Measurements from ENCODE around the gene C1orf226.

Gene C1orf226

GRCh38 chr1:162400790-162401355 is 19.3 kb downstream of the C1orf226 start:
- TF ChIP-seq TAF1 (IDR thresholded peaks at IDR 0.05; ENCODE audit: low read depth), result no peak
- TF ChIP-seq CEBPB (IDR thresholded peaks at IDR 0.05), result no peak
- TF ChIP-seq MAX (IDR thresholded peaks at IDR 0.05), result no peak
- TF ChIP-seq RAD21 (IDR thresholded peaks at IDR 0.05; ENCODE audit: low read depth), result no peak
- TF ChIP-seq TCF12 (IDR thresholded peaks at IDR 0.05; ENCODE audit: low read depth), result no peak
- no peak for TF ChIP-seq NFIC (IDR thresholded peaks at IDR 0.05)
- TF ChIP-seq USF1 (IDR thresholded peaks at IDR 0.05), result no peak
- TF ChIP-seq CREB1 (IDR thresholded peaks at IDR 0.05; ENCODE audit: low read depth), result no peak
- no peak for TF ChIP-seq TEAD4 (IDR thresholded peaks at IDR 0.05)
- no peak for TF ChIP-seq FOXM1 (IDR thresholded peaks at IDR 0.05; ENCODE audit: borderline replicate concordance, low read depth)
- TF ChIP-seq REST (IDR thresholded peaks at IDR 0.05; ENCODE audit: low read depth), result no peak
- no peak for TF ChIP-seq EGR1 (IDR thresholded peaks at IDR 0.05)
- TF ChIP-seq EP300 (IDR thresholded peaks at IDR 0.05; ENCODE audit: borderline replicate concordance), result no peak
- TF ChIP-seq YY1 (IDR thresholded peaks at IDR 0.05; ENCODE audit: low read depth), result no peak
- no peak for TF ChIP-seq ZBTB7A (IDR thresholded peaks at IDR 0.05; ENCODE audit: low read depth)

GRCh38 chr1:162404550-162405160 is 23.1 kb downstream of the C1orf226 start:
- no peak for TF ChIP-seq FOXM1 (IDR thresholded peaks at IDR 0.05; ENCODE audit: borderline replicate concordance, low read depth)
- no peak for TF ChIP-seq NFIC (IDR thresholded peaks at IDR 0.05)
- TF ChIP-seq MAX (IDR thresholded peaks at IDR 0.05), result no peak
- TF ChIP-seq YY1 (IDR thresholded peaks at IDR 0.05; ENCODE audit: low read depth), result no peak
- TF ChIP-seq CEBPB (IDR thresholded peaks at IDR 0.05), result no peak
- no peak for TF ChIP-seq USF1 (IDR thresholded peaks at IDR 0.05)
- no peak for TF ChIP-seq RAD21 (IDR thresholded peaks at IDR 0.05; ENCODE audit: low read depth)
- TF ChIP-seq TAF1 (IDR thresholded peaks at IDR 0.05; ENCODE audit: low read depth), result no peak
- TF ChIP-seq TEAD4 (IDR thresholded peaks at IDR 0.05), result no peak
- TF ChIP-seq EGR1 (IDR thresholded peaks at IDR 0.05), result no peak
- TF ChIP-seq ZBTB7A (IDR thresholded peaks at IDR 0.05; ENCODE audit: low read depth), result no peak
- no peak for TF ChIP-seq TCF12 (IDR thresholded peaks at IDR 0.05; ENCODE audit: low read depth)
- TF ChIP-seq REST (IDR thresholded peaks at IDR 0.05; ENCODE audit: low read depth), result no peak
- no peak for TF ChIP-seq CREB1 (IDR thresholded peaks at IDR 0.05; ENCODE audit: low read depth)
- no peak for TF ChIP-seq EP300 (IDR thresholded peaks at IDR 0.05; ENCODE audit: borderline replicate concordance)

- no peak for TF ChIP-seq MAX (IDR thresholded peaks at IDR 0.05)
- TF ChIP-seq ZBTB7A (IDR thresholded peaks at IDR 0.05; ENCODE audit: low read depth), result no peak
- no peak for TF ChIP-seq CREB1 (IDR thresholded peaks at IDR 0.05; ENCODE audit: low read depth)
- TF ChIP-seq USF1 (IDR thresholded peaks at IDR 0.05), result no peak
- no peak for TF ChIP-seq REST (IDR thresholded peaks at IDR 0.05; ENCODE audit: low read depth)
- no peak for TF ChIP-seq TAF1 (IDR thresholded peaks at IDR 0.05; ENCODE audit: low read depth)
- no peak for TF ChIP-seq TEAD4 (IDR thresholded peaks at IDR 0.05)
- no peak for TF ChIP-seq CEBPB (IDR thresholded peaks at IDR 0.05)
- TF ChIP-seq FOXM1 (IDR thresholded peaks at IDR 0.05; ENCODE audit: borderline replicate concordance, low read depth), result no peak
- no peak for TF ChIP-seq NFIC (IDR thresholded peaks at IDR 0.05)
- TF ChIP-seq RAD21 (IDR thresholded peaks at IDR 0.05; ENCODE audit: low read depth), result no peak
- TF ChIP-seq TCF12 (IDR thresholded peaks at IDR 0.05; ENCODE audit: low read depth), result no peak
- no peak for TF ChIP-seq EGR1 (IDR thresholded peaks at IDR 0.05)
- no peak for TF ChIP-seq YY1 (IDR thresholded peaks at IDR 0.05; ENCODE audit: low read depth)
- TF ChIP-seq EP300 (IDR thresholded peaks at IDR 0.05; ENCODE audit: borderline replicate concordance), result no peak
Observed at GRCh38 chr1:162405800-162406199, 24.3 kb downstream of the C1orf226 start.
